HPDE6-E6E7 (cell line): ENCODE data around the gene MYPN.
"Not testable (repeated sequence)": the region's sequence is repeated elsewhere in the genome, so short reads cannot be mapped to it uniquely, and the experiment has no call there.

Source experiments
- DNase-seq: peaks from one replicate; pipeline ENCODE4 v3.0.0; 2011; ENCODE audit warnings: missing footprints; ENCODE audit errors: extremely low spot score

The MYPN gene

GRCh38 chr10:68231106-68231816, 122.0 kb downstream of the MYPN start:
- DNase-seq: peak; percentile 74

GRCh38 chr10:68231817-68232251, 122.5 kb downstream of the MYPN start, which contains the start of gene ATOH7:
ATOH7 (minus strand) TSS chr10:68232113; CDS start chr10:68231677, 436 bp downstream.
- no peak for DNase-seq

- no peak for DNase-seq
Measured at GRCh38 chr10:68233046-68233445, 123.8 kb downstream of the MYPN start.

- DNase-seq: peak; percentile 16
Measured at GRCh38 chr10:68235111-68235510, 125.8 kb downstream of the MYPN start.

- DNase-seq: no peak
Measured at GRCh38 chr10:68235581-68235980, 126.3 kb downstream of the MYPN start.

GRCh38 chr10:68237173-68237572, 127.9 kb downstream of the MYPN start:
- no peak for DNase-seq

GRCh38 chr10:68238371-68238770, 129.1 kb downstream of the MYPN start:
- no peak for DNase-seq

GRCh38 chr10:68239069-68239468, 129.8 kb downstream of the MYPN start:
- no peak for DNase-seq

GRCh38 chr10:68239596-68240150, 130.4 kb downstream of the MYPN start:
- DNase-seq: no peak

GRCh38 chr10:68242051-68242450, 132.8 kb downstream of the MYPN start:
- no peak for DNase-seq

- not testable (repeated sequence) for DNase-seq
Measured at GRCh38 chr10:68246397-68246796, 137.1 kb downstream of the MYPN start.

GRCh38 chr10:68247931-68248330, 138.6 kb downstream of the MYPN start:
- DNase-seq: no peak

GRCh38 chr10:68249297-68249696, 140.0 kb downstream of the MYPN start:
- DNase-seq: no peak

GRCh38 chr10:68251151-68251550, 141.9 kb downstream of the MYPN start:
- no peak for DNase-seq

- no peak for DNase-seq
Measured at GRCh38 chr10:68251625-68252495, 142.6 kb downstream of the MYPN start.

GRCh38 chr10:68253346-68253745, 144.1 kb downstream of the MYPN start:
- DNase-seq: no peak

- DNase-seq: no peak
Measured at GRCh38 chr10:68261132-68261856, 152.0 kb downstream of the MYPN start.
